ENCODE data around the gene PRMT9.

PRMT9 gene

GRCh38 chr4:147678796-147679549 is 5.0 kb downstream of the PRMT9 start:
- TF ChIP-seq CTCF (conservative IDR thresholded peaks at IDR 0.05; ENCODE audit: low read length), result no peak
- H3K4me3 ChIP-seq (ENCODE audit: low read length), result no peak overlapping the region
- peak; percentile 20 for DNase-seq (ENCODE audit: low read depth)

GRCh38 chr4:147678106-147678505 is 5.9 kb downstream of the PRMT9 start:
- no peak for TF ChIP-seq CTCF (conservative IDR thresholded peaks at IDR 0.05; ENCODE audit: low read length)
- no peak overlapping the region for H3K4me3 ChIP-seq (ENCODE audit: low read length)
- DNase-seq (ENCODE audit: low read depth), result no peak

- no peak overlapping the region for H3K4me3 ChIP-seq (ENCODE audit: low read length)
- TF ChIP-seq CTCF (conservative IDR thresholded peaks at IDR 0.05; ENCODE audit: low read length), result no peak
These were observed 9.5 kb downstream of the PRMT9 start for GRCh38 chr4:147674496-147674895.

GRCh38 chr4:147674073-147674472 is 9.9 kb downstream of the PRMT9 start:
- TF ChIP-seq CTCF (conservative IDR thresholded peaks at IDR 0.05; ENCODE audit: low read length), result no peak
- H3K4me3 ChIP-seq (ENCODE audit: low read length), result no peak overlapping the region
- no peak for DNase-seq (ENCODE audit: low read depth)

More at GRCh38 chr4:147674496-147674895, 9.5 kb downstream of the PRMT9 start:
- DNase-seq (ENCODE audit: low read depth), result no peak

- no peak overlapping the region for H3K4me3 ChIP-seq (ENCODE audit: low read length)
- TF ChIP-seq CTCF (conservative IDR thresholded peaks at IDR 0.05; ENCODE audit: low read length), result no peak
- DNase-seq (ENCODE audit: low read depth), result peak; percentile 50
These were observed 25.5 kb downstream of the PRMT9 start for GRCh38 chr4:147658501-147658900.

- DNase-seq (ENCODE audit: low read depth), result no peak
- no peak overlapping the region for H3K4me3 ChIP-seq (ENCODE audit: low read length)
- no peak for TF ChIP-seq CTCF (conservative IDR thresholded peaks at IDR 0.05; ENCODE audit: low read length)
These were observed 28.3 kb downstream of the PRMT9 start for GRCh38 chr4:147655639-147656038.

- TF ChIP-seq CTCF (conservative IDR thresholded peaks at IDR 0.05; ENCODE audit: low read length), result no peak
- H3K4me3 ChIP-seq (ENCODE audit: low read length), result no peak overlapping the region
- no peak for DNase-seq (ENCODE audit: low read depth)
These were observed 32.4 kb downstream of the PRMT9 start for GRCh38 chr4:147651563-147651962.
